Measurements from ENCODE around the gene HDAC9. TPM values are rescaled to one million over a fixed set of nuclear protein-coding genes. Genes with fewer than 3 reads are reported as not detected.

HDAC9 gene
- total RNA-seq, 1 donor from 2014 or later: 32.4 TPM

- intact Hi-C loops (cut with DNase I): no loop called here
- Histone ChIP-seq H3K4me1 (no peaks in the 10 kb centered on the region), H3K9me3 (no peaks in the 10 kb centered on the region), H3K4me3 (no peak overlapping the region), H3K27ac (no peak overlapping the region), H3K27me3 (no peaks in the 10 kb centered on the region), H3K36me3 (no peaks in the 10 kb centered on the region)
- TF ChIP-seq CTCF (IDR thresholded peaks at IDR 0.05) (no peak), POLR2AphosphoS5 (IDR thresholded peaks at IDR 0.05; ENCODE audit: insufficient read depth in 1 of 2, low read depth in 1 of 2) (no peak), POLR2A (IDR thresholded peaks at IDR 0.05) (no peak)
- DNase-seq (ENCODE audit: extremely low spot score in 2 of 2): no peak
Measured at GRCh38 chr7:18799899-18800298, 304.4 kb downstream of the HDAC9 start.

- no peak overlapping the region for H3K4me3 ChIP-seq
- no peak for TF ChIP-seq CTCF (IDR thresholded peaks at IDR 0.05)
- TF ChIP-seq POLR2A (IDR thresholded peaks at IDR 0.05): no peak
- TF ChIP-seq POLR2AphosphoS5 (IDR thresholded peaks at IDR 0.05; ENCODE audit: insufficient read depth in 1 of 2, low read depth in 1 of 2): no peak
- no peaks in the 10 kb centered on the region for H3K9me3 ChIP-seq
- no peaks in the 10 kb centered on the region for H3K36me3 ChIP-seq
- H3K27ac ChIP-seq: no peak overlapping the region
- no peaks in the 10 kb centered on the region for H3K27me3 ChIP-seq
- intact Hi-C loops (cut with DNase I): no loop called here
- no peak for DNase-seq (ENCODE audit: extremely low spot score in 2 of 2)
- H3K4me1 ChIP-seq: no peaks in the 10 kb centered on the region
Measured at GRCh38 chr7:18803923-18804322, 308.4 kb downstream of the HDAC9 start.

GRCh38 chr7:18806177-18806576 is 310.6 kb downstream of the HDAC9 start:
- DNase-seq (ENCODE audit: extremely low spot score in 2 of 2): no peak
- Histone ChIP-seq H3K36me3 (no peaks in the 10 kb centered on the region), H3K4me1 (no peaks in the 10 kb centered on the region), H3K4me3 (no peak overlapping the region), H3K27ac (no peak overlapping the region), H3K9me3 (no peaks in the 10 kb centered on the region), H3K27me3 (no peaks in the 10 kb centered on the region)
- TF ChIP-seq CTCF (IDR thresholded peaks at IDR 0.05) (no peak), POLR2A (IDR thresholded peaks at IDR 0.05) (no peak), POLR2AphosphoS5 (IDR thresholded peaks at IDR 0.05; ENCODE audit: insufficient read depth in 1 of 2, low read depth in 1 of 2) (no peak)
- intact Hi-C loops (cut with DNase I): no loop called here

- no peak overlapping the region for H3K27ac ChIP-seq
- no peaks in the 10 kb centered on the region for H3K36me3 ChIP-seq
- DNase-seq (ENCODE audit: extremely low spot score in 2 of 2): no peak
- no peaks in the 10 kb centered on the region for H3K9me3 ChIP-seq
- intact Hi-C loops (cut with DNase I): no loop called here
- H3K27me3 ChIP-seq: no peaks in the 10 kb centered on the region
- H3K4me1 ChIP-seq: no peaks in the 10 kb centered on the region
- TF ChIP-seq POLR2A (IDR thresholded peaks at IDR 0.05) (no peak), POLR2AphosphoS5 (IDR thresholded peaks at IDR 0.05; ENCODE audit: insufficient read depth in 1 of 2, low read depth in 1 of 2) (no peak), CTCF (IDR thresholded peaks at IDR 0.05) (no peak)
- no peak overlapping the region for H3K4me3 ChIP-seq
Measured at GRCh38 chr7:18808026-18808425, 312.5 kb downstream of the HDAC9 start.

DNA sequence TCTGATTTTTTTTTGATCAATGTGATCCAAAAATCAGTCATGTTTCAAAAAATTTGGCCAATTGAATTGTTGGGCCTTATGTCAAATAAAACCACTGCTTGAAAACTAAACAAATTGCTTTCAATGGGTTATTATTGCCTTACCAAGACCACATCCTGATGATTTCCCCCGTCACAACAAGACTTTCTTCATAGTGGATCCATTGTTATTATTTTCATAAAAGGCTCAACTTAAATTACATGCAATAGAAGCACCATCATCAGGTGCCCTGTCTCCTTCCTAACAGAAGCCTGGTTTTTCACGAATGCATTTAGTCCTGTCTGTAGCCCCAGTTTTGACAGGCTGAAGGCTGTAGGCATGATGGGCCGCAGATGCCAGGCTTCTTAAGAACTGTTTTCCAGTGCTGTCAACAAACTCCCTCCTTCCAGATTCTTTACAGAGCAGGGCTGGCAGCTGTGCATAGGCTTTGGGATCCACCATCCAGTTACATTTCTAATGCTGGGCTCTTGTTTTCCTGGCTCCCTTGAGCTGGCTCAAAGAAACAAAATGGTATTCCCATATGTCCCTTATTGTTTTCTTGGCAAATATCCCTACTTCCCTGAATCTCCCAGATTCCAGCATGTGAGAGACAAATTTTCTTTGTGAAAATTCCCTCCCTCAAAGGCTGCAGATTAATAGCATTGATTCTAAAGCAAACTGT is 319.9 kb downstream of the HDAC9 start:
- Histone ChIP-seq H3K27ac (no peak overlapping the region), H3K4me3 (no peak overlapping the region), H3K9me3 (no peaks in the 10 kb centered on the region), H3K27me3 (no peaks in the 10 kb centered on the region), H3K4me1 (no peaks in the 10 kb centered on the region), H3K36me3 (no peaks in the 10 kb centered on the region)
- TF ChIP-seq CTCF (IDR thresholded peaks at IDR 0.05) (no peak), POLR2AphosphoS5 (IDR thresholded peaks at IDR 0.05; ENCODE audit: insufficient read depth in 1 of 2, low read depth in 1 of 2) (no peak), POLR2A (IDR thresholded peaks at IDR 0.05) (no peak)
- intact Hi-C loops (cut with DNase I): no loop called here
- DNase-seq (ENCODE audit: extremely low spot score in 2 of 2): no peak

Measured in vagina (tissue), 2 donors.